MCF 10A (cell line): Measurements from ENCODE around the gene SEMA7A. TPM values are rescaled to one million over a fixed set of nuclear protein-coding genes. Genes with fewer than 3 reads are reported as not detected.

ENCODE experiments used
- BruUV-seq: library from RNA; stranded (reverse); fragments of 400-500 nt; replicated peaks from 2 replicates; lab custom pipeline; 2021; lab: Mats Ljungman, UMichigan
- CTCF ChIA-PET: fragments of 300-600 bp; sonication (Branson Sonifier 250); formaldehyde crosslinking; extraction: SDS; loops from one replicate; lab custom pipeline; 2021; ENCODE audit warnings: antibody characterized with exemption, inconsistent platforms; lab: Yijun Ruan, JAX
- POLR2A ChIA-PET: fragments of 300-600, 350-650 bp; sonication (Branson Sonifier 250); formaldehyde crosslinking; extraction: SDS; loops from one replicate; lab custom pipeline; 2020; ENCODE audit warnings: antibody characterized with exemption, inconsistent platforms; lab: Yijun Ruan, JAX
- DNase-seq: peaks from one replicate; pipeline ENCODE4 v3.0.0-alpha.2; 2018; ENCODE audit not compliant: unreplicated experiment
- H3K27ac Mint-ChIP-seq: one replicate; pipeline ENCODE4 v1.8.0; 2022; ENCODE audit warnings: mild to moderate bottlenecking, low read depth, mixed read lengths; ENCODE audit not compliant: unreplicated experiment
- H3K27me3 Mint-ChIP-seq: one replicate; pipeline ENCODE4 v1.8.0; 2022; ENCODE audit warnings: mixed read lengths; ENCODE audit not compliant: insufficient read depth, unreplicated experiment
- H3K36me3 Mint-ChIP-seq: one replicate; pipeline ENCODE4 v1.8.0; 2022; ENCODE audit warnings: mild to moderate bottlenecking, moderate library complexity, mixed read lengths; ENCODE audit not compliant: insufficient read depth, unreplicated experiment
- H3K4me1 Mint-ChIP-seq: one replicate; pipeline ENCODE4 v1.8.0; 2022; ENCODE audit warnings: mixed read lengths; ENCODE audit not compliant: insufficient read depth, unreplicated experiment
- H3K4me3 Mint-ChIP-seq: one replicate; pipeline ENCODE4 v1.8.0; 2022; ENCODE audit warnings: mild to moderate bottlenecking, moderate library complexity, mixed read lengths; ENCODE audit not compliant: unreplicated experiment
- H3K9me3 Mint-ChIP-seq: one replicate; pipeline ENCODE4 v1.8.0; 2022; ENCODE audit warnings: mixed read lengths; ENCODE audit not compliant: unreplicated experiment
- intact Hi-C: fragments of 100-400 bp; cut with micrococcal nuclease; formaldehyde crosslinking; loops from 2 replicates; pipeline ENCODE4 v1.14.1; 2022
- total RNA-seq: library from RNA; stranded (reverse); gene quantifications from 2 replicates; pipeline ENCODE4 v1.2.3, GENCODE V29; 2022
- TF ChIP-seq, protein P1 (sequence below): fragments of 200-600 bp; IDR thresholded peaks from one replicate; pipeline ENCODE4 v1.8.0; 2022; ENCODE audit warnings: antibody characterized with exemption, mild to moderate bottlenecking; ENCODE audit not compliant: unreplicated experiment

The SEMA7A gene
- total RNA-seq, 1 experiment from 2014 or later, result 1.6 TPM

DNA sequence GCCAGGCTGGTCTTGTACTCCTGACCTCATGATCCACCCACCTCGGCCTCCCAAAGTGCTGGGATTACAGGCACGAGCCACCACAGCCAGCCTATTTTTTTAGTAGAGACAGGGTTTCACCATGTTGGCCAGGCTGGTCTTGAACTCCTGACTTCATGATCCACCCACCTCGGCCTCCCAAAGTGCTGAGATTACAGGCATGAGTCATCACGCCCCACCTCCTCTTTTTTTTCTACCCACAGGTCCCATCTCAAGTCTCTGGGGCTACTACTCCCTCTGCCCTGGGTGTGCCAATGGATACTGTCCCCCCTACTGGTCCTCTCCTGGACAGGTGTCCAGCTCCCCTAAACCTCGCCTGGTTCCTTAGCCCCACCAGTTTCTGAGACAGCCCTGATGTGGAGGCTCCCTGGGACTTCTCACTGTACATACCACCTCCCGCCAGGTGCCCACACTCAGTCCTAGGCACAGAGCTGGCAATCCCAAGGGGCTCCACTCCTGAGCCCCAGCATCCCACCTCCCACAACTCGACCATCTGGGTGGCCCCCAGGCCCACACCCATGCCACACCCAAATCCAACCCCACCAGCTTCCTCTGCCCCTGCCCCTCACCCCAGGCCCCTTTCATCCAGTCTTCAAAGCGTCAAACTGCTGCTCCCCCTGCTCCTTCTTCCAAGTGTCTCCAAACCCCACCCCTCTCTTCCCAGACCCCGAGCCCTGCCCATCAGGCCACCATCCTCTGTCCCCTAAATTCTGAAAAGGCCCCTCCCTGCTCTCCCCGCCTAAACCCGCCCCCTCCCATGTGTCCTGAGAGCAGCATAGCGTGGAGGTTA, 53.2 kb downstream of the SEMA7A start:
- ChIA-PET POLR2A (no interaction called here), CTCF (interaction anchor here (0.6 to 9.4 kb wide), 7 partner anchors 15 to 389 kb away, joined by 3 to 112 read pairs (median 5); no protein-coding TSS in a partner anchor)
- Mint-ChIP-seq H3K4me1 (peaks cover 17% of the 10 kb centered on the region), H3K27ac (no peak overlapping the region), H3K36me3 (no peaks in the 10 kb centered on the region), H3K9me3 (no peaks in the 10 kb centered on the region), H3K4me3 (no peak overlapping the region), H3K27me3 (no peaks in the 10 kb centered on the region)
- TF ChIP-seq, protein P1, sequence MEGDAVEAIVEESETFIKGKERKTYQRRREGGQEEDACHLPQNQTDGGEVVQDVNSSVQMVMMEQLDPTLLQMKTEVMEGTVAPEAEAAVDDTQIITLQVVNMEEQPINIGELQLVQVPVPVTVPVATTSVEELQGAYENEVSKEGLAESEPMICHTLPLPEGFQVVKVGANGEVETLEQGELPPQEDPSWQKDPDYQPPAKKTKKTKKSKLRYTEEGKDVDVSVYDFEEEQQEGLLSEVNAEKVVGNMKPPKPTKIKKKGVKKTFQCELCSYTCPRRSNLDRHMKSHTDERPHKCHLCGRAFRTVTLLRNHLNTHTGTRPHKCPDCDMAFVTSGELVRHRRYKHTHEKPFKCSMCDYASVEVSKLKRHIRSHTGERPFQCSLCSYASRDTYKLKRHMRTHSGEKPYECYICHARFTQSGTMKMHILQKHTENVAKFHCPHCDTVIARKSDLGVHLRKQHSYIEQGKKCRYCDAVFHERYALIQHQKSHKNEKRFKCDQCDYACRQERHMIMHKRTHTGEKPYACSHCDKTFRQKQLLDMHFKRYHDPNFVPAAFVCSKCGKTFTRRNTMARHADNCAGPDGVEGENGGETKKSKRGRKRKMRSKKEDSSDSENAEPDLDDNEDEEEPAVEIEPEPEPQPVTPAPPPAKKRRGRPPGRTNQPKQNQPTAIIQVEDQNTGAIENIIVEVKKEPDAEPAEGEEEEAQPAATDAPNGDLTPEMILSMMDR, result no peak
- intact Hi-C loops, result no loop called here
- DNase-seq, result no peak
- no TSS peak for BruUV-seq

DNA sequence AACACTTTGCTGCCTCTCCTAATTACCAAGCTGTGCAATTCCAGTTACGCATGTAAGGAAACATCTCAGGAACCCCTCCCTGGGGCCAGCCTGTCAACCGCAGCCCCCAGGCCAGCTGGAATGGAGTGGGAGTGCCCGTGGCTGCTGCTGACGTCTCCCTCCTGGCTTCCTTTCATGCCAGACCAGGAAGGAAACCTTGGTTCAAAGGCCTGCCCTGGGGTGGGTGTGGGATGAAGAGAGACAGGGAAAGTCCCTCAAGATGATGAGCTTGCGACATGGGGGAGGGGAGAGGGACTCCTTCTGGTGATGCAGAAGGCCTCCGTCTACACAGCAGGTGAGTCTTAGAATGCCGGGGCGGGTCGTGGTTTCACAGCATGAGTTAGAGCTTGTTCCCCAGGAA, 54.9 kb downstream of the SEMA7A start:
- no TSS peak for BruUV-seq
- Mint-ChIP-seq H3K9me3 (no peaks in the 10 kb centered on the region), H3K4me1 (peaks cover 5% of the 10 kb centered on the region), H3K4me3 (no peak overlapping the region), H3K27ac (no peak overlapping the region), H3K36me3 (no peaks in the 10 kb centered on the region), H3K27me3 (no peaks in the 10 kb centered on the region)
- ChIA-PET CTCF (interaction anchor here (0.6 to 1.7 kb wide), 11 partner anchors 18 to 798 kb away, joined by 3 to 16 read pairs (median 3); no protein-coding TSS in a partner anchor), POLR2A (interaction anchor here (0.6 kb wide), 1 partner anchor 245 kb away, joined by 3 read pairs; no protein-coding TSS in a partner anchor)
- DNase-seq, result no peak
- TF ChIP-seq, protein P1, result no peak
- intact Hi-C loops, result loop anchor here (10.0 kb wide), 1 partner anchor 576 kb away; the partner anchor contains the start of gene RPP25

DNA sequence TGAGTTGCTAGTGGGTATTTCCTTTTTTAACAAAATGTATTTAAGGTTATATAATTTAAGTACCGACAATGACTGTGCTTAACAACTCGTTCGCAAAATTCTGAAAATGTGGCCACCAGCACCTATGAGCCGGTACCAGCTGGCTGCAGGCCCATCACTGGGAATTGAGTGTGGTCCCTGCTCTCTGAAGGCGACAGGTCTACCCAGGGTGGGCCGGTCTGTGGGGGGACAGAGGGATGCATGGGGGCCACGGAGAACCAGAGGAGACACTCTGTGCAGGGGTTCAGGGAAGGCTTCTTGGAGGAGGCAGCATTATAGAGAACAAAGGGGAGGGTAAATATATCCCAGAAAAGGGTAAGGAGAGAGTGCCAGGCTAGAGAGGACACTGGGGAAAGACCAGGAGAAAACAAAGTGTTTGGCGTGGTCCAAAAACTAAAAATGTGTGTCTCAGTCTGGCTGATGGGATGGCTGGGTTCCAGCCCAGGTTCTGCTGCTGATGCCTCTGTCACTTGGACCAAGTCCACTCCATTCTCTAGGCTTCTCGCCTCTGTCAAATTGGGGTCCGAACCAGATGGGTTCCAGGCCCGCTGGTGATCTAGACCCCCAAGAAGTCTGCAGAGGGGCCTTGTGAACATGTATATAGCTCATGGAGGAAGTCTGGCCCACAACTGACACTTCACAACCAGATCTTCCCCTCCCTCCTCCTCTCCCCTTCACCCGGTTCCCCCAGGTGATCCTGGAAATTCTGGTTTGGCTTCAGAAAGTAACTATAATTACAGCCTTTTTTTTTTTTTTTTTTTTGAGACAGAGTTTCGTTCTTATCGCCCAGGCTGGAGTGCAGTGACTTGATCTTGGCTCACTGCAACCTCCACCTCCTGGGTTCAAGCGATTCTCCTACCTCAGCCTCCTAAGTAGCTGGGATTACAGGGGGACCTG, 55.7 kb downstream of the SEMA7A start:
- Mint-ChIP-seq H3K27me3 (peaks cover 3% of the 10 kb centered on the region), H3K27ac (no peak overlapping the region), H3K9me3 (no peaks in the 10 kb centered on the region), H3K4me3 (no peak overlapping the region), H3K4me1 (no peaks in the 10 kb centered on the region), H3K36me3 (no peaks in the 10 kb centered on the region)
- TF ChIP-seq, protein P1, result no peak
- no TSS peak for BruUV-seq
- intact Hi-C loops, result loop anchor here (10.0 kb wide), 1 partner anchor 577 kb away; the partner anchor contains the start of gene RPP25
- POLR2A ChIA-PET, result interaction anchor here (0.6 kb wide), 1 partner anchor 246 kb away, joined by 3 read pairs; no protein-coding TSS in a partner anchor
- no peak for DNase-seq
- CTCF ChIA-PET, result interaction anchor here (0.6 to 1.7 kb wide), 10 partner anchors 18 to 450 kb away, joined by 3 to 16 read pairs (median 4); no protein-coding TSS in a partner anchor
